Bronchial epithelial cell (primary cell): ENCODE results near the gene OPHN1. TPM values are rescaled to one million over a fixed set of nuclear protein-coding genes. Genes with fewer than 3 reads are reported as not detected.

Experiments used
- DNase-seq: peaks from one replicate; pipeline ENCODE4 v3.0.0-alpha.2; 2010; ENCODE audit warnings: low read depth
- FAIRE-seq: peaks from 2 replicates; lab custom pipeline; 2011; peaks lifted over from hg19 to GRCh38; lab: Jason Lieb, UNC
- H3K27me3 ChIP-seq: 2 replicates; pipeline ENCODE4 v1.5.1; 2011; ENCODE audit warnings: low read length; ENCODE audit not compliant: control insufficient read depth, insufficient read depth
- H3K36me3 ChIP-seq: 2 replicates; pipeline ENCODE4 v1.5.1; 2011; ENCODE audit warnings: low read length; ENCODE audit not compliant: control insufficient read depth, insufficient read depth
- H3K4me3 ChIP-seq: 2 replicates; pipeline ENCODE4 v1.5.1; 2011; ENCODE audit warnings: mild to moderate bottlenecking, low read depth, low read length, control low read depth
- total RNA-seq: library from RNA; depleted of rRNA; stranded (reverse); fragments of >200 nt; gene quantifications from 2 replicates; pipeline ENCODE4 v1.2.1, GENCODE V29; 2014
- TF ChIP-seq, protein P1 (sequence below): IDR thresholded peaks from 2 replicates; pipeline ENCODE4 v1.5.1; 2011; ENCODE audit warnings: mild to moderate bottlenecking, moderate library complexity, low read length, control low read depth, inconsistent platforms; ENCODE audit not compliant: insufficient read depth, severe bottlenecking

Gene OPHN1
- total RNA-seq, 1 donor from 2014 or later = 3.2 TPM

DNA sequence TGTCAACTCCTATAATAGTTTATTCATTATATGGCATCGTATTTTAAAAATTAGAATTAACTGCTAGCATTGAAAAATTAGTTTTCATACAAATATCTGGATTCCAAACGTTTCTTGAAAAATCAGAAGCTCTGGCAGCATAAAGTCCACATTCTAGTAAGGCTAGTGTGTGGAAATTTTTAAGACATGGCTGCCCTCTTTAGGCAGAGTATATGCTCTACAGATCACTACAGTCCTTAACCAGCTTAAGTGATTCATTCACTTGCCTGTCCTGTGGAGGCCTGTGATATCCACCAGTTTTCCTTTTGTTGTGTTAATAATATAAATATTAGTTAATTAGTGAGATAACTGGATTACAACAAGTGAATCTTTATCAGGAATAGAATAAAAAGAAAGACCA is 287.2 kb downstream of the OPHN1 start:
- H3K27me3 ChIP-seq = no peaks in the 10 kb centered on the region

DNA sequence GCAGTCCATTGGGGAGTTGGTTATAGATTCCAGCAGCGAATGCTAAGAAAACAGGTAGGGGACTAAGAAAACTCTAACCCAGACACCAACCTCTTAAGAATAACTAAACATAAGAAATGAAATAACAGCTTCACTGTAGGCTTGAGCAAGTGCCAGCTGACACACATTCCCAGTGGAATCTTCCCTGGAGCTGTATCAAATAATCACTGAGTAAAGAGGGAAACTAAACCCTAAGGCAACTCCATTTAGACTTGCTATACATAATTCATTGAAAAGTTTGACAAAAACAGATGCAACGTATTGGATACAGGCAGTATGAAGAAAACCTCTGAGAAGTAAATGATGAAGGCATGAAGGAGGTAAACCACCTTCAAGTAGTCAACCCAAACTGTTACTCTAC is 293.5 kb downstream of the OPHN1 start:
- Histone ChIP-seq H3K4me3 (no peak overlapping the region), H3K36me3 (no peaks in the 10 kb centered on the region), H3K27me3 (no peaks in the 10 kb centered on the region)
- TF ChIP-seq, protein P1, sequence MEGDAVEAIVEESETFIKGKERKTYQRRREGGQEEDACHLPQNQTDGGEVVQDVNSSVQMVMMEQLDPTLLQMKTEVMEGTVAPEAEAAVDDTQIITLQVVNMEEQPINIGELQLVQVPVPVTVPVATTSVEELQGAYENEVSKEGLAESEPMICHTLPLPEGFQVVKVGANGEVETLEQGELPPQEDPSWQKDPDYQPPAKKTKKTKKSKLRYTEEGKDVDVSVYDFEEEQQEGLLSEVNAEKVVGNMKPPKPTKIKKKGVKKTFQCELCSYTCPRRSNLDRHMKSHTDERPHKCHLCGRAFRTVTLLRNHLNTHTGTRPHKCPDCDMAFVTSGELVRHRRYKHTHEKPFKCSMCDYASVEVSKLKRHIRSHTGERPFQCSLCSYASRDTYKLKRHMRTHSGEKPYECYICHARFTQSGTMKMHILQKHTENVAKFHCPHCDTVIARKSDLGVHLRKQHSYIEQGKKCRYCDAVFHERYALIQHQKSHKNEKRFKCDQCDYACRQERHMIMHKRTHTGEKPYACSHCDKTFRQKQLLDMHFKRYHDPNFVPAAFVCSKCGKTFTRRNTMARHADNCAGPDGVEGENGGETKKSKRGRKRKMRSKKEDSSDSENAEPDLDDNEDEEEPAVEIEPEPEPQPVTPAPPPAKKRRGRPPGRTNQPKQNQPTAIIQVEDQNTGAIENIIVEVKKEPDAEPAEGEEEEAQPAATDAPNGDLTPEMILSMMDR = no peak
- DNase-seq (no peak), FAIRE-seq (no peak)

More for the DNA sequence above, 287.2 kb downstream of the OPHN1 start:
- DNase-seq (peak; percentile 50), FAIRE-seq (no peak)
- TF ChIP-seq, protein P1 = peak; percentile 28
- Histone ChIP-seq H3K36me3 (no peaks in the 10 kb centered on the region), H3K4me3 (no peak overlapping the region)

DNA sequence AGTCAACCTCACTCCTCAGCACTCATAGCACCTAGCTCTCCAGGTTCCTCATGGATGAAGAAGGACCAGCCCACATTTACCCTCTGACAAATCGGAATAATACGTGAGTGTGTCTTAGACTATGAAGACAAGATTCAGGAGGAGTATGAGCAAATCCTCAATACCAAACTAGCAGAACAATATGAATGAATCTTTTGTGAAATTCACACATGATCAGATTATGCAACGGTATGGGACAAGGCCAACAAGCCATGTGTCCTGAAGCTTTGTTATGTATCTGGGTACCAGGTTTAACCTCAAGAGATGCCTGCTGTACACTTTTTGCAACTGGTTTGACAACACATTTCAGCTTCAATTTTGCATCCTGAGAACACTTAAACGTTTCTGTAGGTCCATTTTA is 300.1 kb downstream of the OPHN1 start:
- H3K4me3 ChIP-seq = no peak overlapping the region
- H3K27me3 ChIP-seq = no peaks in the 10 kb centered on the region
- DNase-seq = no peak
- TF ChIP-seq, protein P1 = no peak
- no peak for FAIRE-seq
- no peaks in the 10 kb centered on the region for H3K36me3 ChIP-seq

DNA sequence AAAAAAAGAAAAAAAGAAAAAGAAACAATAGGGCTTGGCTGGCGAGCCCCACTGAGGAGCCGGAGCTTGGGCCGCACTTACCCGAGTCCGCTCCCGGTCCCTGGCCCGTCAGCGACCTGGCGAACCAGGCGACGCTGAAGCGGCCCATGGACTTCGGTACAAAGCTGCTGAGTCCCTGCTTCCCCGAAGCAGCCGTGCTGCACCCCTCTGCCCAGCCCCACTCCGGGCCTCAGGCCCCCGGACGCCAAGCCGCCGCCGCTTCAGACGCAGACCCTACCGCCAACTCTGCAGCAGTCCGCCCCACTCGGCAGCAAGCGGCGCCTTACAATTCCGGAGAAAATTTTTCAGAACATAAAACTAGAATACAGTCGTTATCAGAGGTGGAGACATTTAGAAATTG is 300.5 kb downstream of the OPHN1 start:
- DNase-seq = no peak
- no peak for FAIRE-seq
- TF ChIP-seq, protein P1 = no peak
- no peak overlapping the region for H3K4me3 ChIP-seq
- no peaks in the 10 kb centered on the region for H3K27me3 ChIP-seq
- no peaks in the 10 kb centered on the region for H3K36me3 ChIP-seq

DNA sequence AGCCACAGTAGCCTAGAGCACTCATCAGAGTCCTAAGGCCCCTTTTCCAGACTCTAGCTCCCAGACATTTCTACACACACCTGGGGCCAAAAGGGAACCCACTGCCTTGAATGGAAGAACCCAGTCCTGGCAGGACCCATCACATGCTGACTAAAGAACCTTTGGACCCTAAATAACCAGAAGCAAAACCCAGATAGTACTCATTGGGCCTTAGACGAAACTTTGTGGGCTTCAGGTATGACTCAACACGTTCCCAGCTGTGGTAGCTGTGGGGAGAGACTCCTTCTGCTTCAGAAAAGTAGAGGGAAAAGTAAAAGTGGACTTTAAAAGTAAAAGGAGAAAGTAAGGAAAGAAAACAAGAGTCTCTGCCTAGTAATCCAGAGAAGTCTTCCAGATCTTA is 311.5 kb downstream of the OPHN1 start:
- no peaks in the 10 kb centered on the region for H3K27me3 ChIP-seq
- TF ChIP-seq, protein P1 = no peak
- no peak overlapping the region for H3K4me3 ChIP-seq
- no peaks in the 10 kb centered on the region for H3K36me3 ChIP-seq
- FAIRE-seq (no peak), DNase-seq (no peak)

DNA sequence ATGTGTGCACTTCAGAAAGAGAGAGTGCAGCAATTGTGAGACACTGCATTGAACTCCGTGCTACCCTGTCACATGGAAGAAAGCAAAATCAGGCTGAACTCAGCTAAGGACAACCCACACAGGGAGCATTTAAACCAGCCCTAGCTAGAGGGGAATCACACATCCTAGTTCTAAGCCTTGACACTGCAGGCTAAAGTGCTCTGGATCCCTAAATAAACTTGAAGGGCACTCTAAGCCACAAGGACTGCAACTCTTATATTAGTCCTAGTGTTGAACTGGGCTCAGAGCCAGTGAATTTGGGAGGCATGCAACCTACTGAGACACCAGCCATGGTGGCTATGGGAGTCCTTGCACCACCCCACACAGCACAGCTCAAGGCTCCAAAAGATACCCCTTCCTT is 311.9 kb downstream of the OPHN1 start:
- TF ChIP-seq, protein P1 = no peak
- no peaks in the 10 kb centered on the region for H3K27me3 ChIP-seq
- FAIRE-seq (no peak), DNase-seq (no peak)
- no peak overlapping the region for H3K4me3 ChIP-seq
- H3K36me3 ChIP-seq = no peaks in the 10 kb centered on the region
